Spleen (tissue), 7 donors: ENCODE data around the gene PARD3B.

Experiments used
- POLR2A ChIP-seq, 3 donors: fragments of 450-650 bp; IDR thresholded peaks; one replicate each; pipeline ENCODE4 v1.5.1; 2017; ENCODE audit warnings: antibody characterized with exemption in 3 of 3, mild to moderate bottlenecking in 1 of 3
- TF ChIP-seq, protein P1 (sequence below), 11 experiments: fragments of 200-600 bp in 7 of 11; fragments of 450-650 bp in 4 of 11; sonication (generic) in 4 of 11; IDR thresholded peaks in 8 of 11; conservative IDR thresholded peaks in 3 of 11; 1 replicate in 7 of 11; 2 replicates in 4 of 11; pipeline versions ENCODE4 v1.4.0 to v1.8.0; 2016 to 2021; ENCODE audit warnings: antibody characterized with exemption in 11 of 11, inconsistent platforms in 4 of 11, mild to moderate bottlenecking in 1 of 11
- donor health status: DM: no; HTN: no; CAD: no; lungs with moderate emphysema.
- donor health status: DM: no; HTN: no; CAD: no.
- donor health status: DM: no; HTN: no; CAD: no.

DNA sequence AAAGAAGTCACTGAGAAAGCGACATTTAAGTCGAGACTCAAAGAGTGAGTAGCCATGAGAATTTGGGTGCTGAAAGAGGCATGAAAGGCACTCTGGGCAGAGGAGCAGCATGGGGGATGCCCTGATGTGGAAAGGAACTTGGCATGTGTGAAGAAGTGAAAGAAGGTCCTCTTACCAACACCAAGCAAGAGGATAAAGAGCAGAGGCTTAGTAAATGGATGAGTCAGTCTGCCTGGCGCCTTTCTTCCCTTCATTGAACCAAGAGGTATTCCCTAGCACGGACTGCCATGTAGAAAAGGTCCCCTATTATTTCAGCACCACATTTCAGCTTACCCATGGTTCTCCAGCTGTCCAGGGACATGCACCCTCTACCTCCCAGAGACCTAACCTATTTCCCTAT is 915.9 kb downstream of the PARD3B start:
- no peak for TF ChIP-seq POLR2A (IDR thresholded peaks at IDR 0.05)
- TF ChIP-seq, protein P1, sequence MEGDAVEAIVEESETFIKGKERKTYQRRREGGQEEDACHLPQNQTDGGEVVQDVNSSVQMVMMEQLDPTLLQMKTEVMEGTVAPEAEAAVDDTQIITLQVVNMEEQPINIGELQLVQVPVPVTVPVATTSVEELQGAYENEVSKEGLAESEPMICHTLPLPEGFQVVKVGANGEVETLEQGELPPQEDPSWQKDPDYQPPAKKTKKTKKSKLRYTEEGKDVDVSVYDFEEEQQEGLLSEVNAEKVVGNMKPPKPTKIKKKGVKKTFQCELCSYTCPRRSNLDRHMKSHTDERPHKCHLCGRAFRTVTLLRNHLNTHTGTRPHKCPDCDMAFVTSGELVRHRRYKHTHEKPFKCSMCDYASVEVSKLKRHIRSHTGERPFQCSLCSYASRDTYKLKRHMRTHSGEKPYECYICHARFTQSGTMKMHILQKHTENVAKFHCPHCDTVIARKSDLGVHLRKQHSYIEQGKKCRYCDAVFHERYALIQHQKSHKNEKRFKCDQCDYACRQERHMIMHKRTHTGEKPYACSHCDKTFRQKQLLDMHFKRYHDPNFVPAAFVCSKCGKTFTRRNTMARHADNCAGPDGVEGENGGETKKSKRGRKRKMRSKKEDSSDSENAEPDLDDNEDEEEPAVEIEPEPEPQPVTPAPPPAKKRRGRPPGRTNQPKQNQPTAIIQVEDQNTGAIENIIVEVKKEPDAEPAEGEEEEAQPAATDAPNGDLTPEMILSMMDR (IDR thresholded peaks at IDR 0.05 in 8 of 11, conservative IDR thresholded peaks at IDR 0.05 in 3 of 11), result no peak
